Breast epithelium (tissue), 3 donors: ENCODE results near the gene TUBGCP5.

Source experiments
- POLR2A ChIP-seq: fragments of 450-650 bp; IDR thresholded peaks from one replicate; pipeline ENCODE4 v1.6.1; 2016; ENCODE audit warnings: antibody characterized with exemption, mild to moderate bottlenecking, moderate library complexity
- POLR2AphosphoS5 ChIP-seq, 3 donors: sonication (generic); formaldehyde crosslinking; IDR thresholded peaks; one replicate each; pipeline ENCODE4 v1.6.1; 2017; ENCODE audit warnings: antibody characterized with exemption in 3 of 3
- TF ChIP-seq, protein P1 (sequence below), 3 donors: fragments of 450-650 bp; IDR thresholded peaks; one replicate each; pipeline ENCODE4 v1.5.1; 2016 to 2017; ENCODE audit warnings: antibody characterized with exemption in 3 of 3, mild to moderate bottlenecking in 3 of 3, moderate library complexity in 3 of 3

DNA sequence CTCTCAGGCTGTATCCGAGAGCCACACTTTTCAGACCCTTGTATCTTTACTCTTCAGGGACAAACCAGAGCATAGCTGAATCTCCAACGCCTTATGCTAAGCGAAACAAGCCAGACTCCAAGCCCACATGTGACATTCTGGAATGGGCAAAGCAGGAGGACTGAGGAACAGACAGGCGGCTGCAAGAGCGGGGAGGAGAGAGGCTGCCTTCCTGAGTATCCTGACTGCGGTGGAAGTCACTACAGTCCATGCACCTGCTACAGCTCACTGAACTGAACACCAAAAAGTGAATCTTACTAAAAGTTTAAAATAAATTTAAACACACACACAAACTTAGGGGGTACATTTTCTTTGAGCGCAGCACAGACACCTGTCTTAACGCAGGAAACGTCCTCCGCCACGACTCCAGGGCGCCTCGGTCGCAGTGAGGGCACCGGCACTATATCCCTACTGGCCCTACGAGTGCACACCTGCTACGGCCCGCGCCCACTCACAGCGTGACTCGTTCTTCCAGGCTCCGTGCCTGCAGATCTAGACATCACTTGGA is 60.6 kb downstream of the TUBGCP5 start:
- TF ChIP-seq, protein P1, sequence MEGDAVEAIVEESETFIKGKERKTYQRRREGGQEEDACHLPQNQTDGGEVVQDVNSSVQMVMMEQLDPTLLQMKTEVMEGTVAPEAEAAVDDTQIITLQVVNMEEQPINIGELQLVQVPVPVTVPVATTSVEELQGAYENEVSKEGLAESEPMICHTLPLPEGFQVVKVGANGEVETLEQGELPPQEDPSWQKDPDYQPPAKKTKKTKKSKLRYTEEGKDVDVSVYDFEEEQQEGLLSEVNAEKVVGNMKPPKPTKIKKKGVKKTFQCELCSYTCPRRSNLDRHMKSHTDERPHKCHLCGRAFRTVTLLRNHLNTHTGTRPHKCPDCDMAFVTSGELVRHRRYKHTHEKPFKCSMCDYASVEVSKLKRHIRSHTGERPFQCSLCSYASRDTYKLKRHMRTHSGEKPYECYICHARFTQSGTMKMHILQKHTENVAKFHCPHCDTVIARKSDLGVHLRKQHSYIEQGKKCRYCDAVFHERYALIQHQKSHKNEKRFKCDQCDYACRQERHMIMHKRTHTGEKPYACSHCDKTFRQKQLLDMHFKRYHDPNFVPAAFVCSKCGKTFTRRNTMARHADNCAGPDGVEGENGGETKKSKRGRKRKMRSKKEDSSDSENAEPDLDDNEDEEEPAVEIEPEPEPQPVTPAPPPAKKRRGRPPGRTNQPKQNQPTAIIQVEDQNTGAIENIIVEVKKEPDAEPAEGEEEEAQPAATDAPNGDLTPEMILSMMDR (IDR thresholded peaks at IDR 0.05), result no peak
- TF ChIP-seq POLR2A, result no peak
- TF ChIP-seq POLR2AphosphoS5 (IDR thresholded peaks at IDR 0.05), result no peak
